IMR-90 (cell line): ENCODE data around the gene SFT2D2. TPM values are rescaled to one million over a fixed set of nuclear protein-coding genes. Genes with fewer than 3 reads are reported as not detected.

ENCODE experiments used
- ATAC-seq: fragments of 200-7000 bp; cut with Tn5 transposase; 2 replicates; pipeline ENCODE4 v1.9.1; 2020; ENCODE audit warnings: low read depth, mild to moderate bottlenecking, moderate library complexity
- BruUV-seq: library from RNA; stranded (reverse); fragments of 400-500 nt; replicated peaks from 2 replicates; lab custom pipeline; 2021; lab: Mats Ljungman, UMichigan
- CTCF ChIA-PET: fragments of 300-600 bp; formaldehyde crosslinking; extraction: SDS; loops from one replicate; lab custom pipeline; 2021; ENCODE audit warnings: antibody characterized with exemption; lab: Yijun Ruan, JAX
- POLR2A ChIA-PET: fragments of 300-600 bp; sonication (Branson Sonifier 250); formaldehyde crosslinking; loops from one replicate; lab custom pipeline; 2022; ENCODE audit warnings: antibody characterized with exemption; ENCODE audit not compliant: unreplicated experiment; lab: Charles Lee
- DNase-seq: peaks from one replicate; pipeline ENCODE4 v3.0.0; 2013
- H2AFZ ChIP-seq: replicated peaks from 2 replicates; pipeline ENCODE3; 2013; ENCODE audit warnings: low read length, mild to moderate bottlenecking; ENCODE audit not compliant: poor library complexity
- H2AK5ac ChIP-seq: 2 replicates; pipeline ENCODE4 v1.6.1; 2013; ENCODE audit warnings: low read depth, low read length, inconsistent platforms
- H2AK9ac ChIP-seq: replicated peaks from 2 replicates; pipeline ENCODE3; 2013; ENCODE audit warnings: mild to moderate bottlenecking, low read depth, low read length, moderate library complexity; ENCODE audit not compliant: poor library complexity
- H2BK120ac ChIP-seq: 2 replicates; pipeline ENCODE4 v1.6.1; 2013; ENCODE audit warnings: low read depth, low read length, inconsistent platforms
- H2BK15ac ChIP-seq: 3 replicates; pipeline ENCODE4 v1.6.1; 2013; ENCODE audit warnings: low read depth, low read length, inconsistent platforms
- H2BK20ac ChIP-seq: 2 replicates; pipeline ENCODE4 v1.6.1; 2013; ENCODE audit warnings: low read depth, mild to moderate bottlenecking, inconsistent platforms, low read length, moderate library complexity
- H2BK5ac ChIP-seq: 2 replicates; pipeline ENCODE4 v1.6.1; 2013; ENCODE audit warnings: mild to moderate bottlenecking, low read depth, low read length, inconsistent platforms; ENCODE audit not compliant: poor library complexity, severe bottlenecking
- H3K14ac ChIP-seq: replicated peaks from 2 replicates; pipeline ENCODE4 v1.6.1; 2013; ENCODE audit warnings: low read depth, low read length, inconsistent platforms
- H3K18ac ChIP-seq: 2 replicates; pipeline ENCODE4 v1.6.1; 2013; ENCODE audit warnings: low read depth, low read length, control low read depth
- H3K23ac ChIP-seq: 2 replicates; pipeline ENCODE4 v1.6.1; 2013; ENCODE audit warnings: low read depth, low read length, inconsistent platforms
- H3K27ac ChIP-seq: 2 replicates; pipeline ENCODE4 v1.5.1; 2013; ENCODE audit warnings: mild to moderate bottlenecking, control low read depth, low read length; ENCODE audit not compliant: insufficient read depth
- H3K27me3 ChIP-seq: 2 replicates; pipeline ENCODE4 v1.6.1; 2013; ENCODE audit warnings: low read length; ENCODE audit not compliant: control insufficient read depth, insufficient read depth
- H3K36me3 ChIP-seq: 2 replicates; pipeline ENCODE4 v1.6.1; 2013; ENCODE audit warnings: low read length, mixed read lengths; ENCODE audit not compliant: control insufficient read depth, insufficient read depth
- H3K4ac ChIP-seq: 2 replicates; pipeline ENCODE4 v1.6.1; 2013; ENCODE audit warnings: low read depth, low read length, inconsistent platforms
- H3K4me1 ChIP-seq: 2 replicates; pipeline ENCODE4 v1.6.1; 2013; ENCODE audit warnings: low read length, mixed read lengths; ENCODE audit not compliant: control insufficient read depth, insufficient read depth
- H3K4me2 ChIP-seq: 2 replicates; pipeline ENCODE4 v1.6.1; 2013; ENCODE audit warnings: low read depth, mild to moderate bottlenecking, control low read depth, low read length, moderate library complexity
- H3K4me3 ChIP-seq: 2 replicates; pipeline ENCODE4 v1.5.1; 2013; ENCODE audit warnings: low read depth, mild to moderate bottlenecking, control low read depth, low read length, moderate library complexity; ENCODE audit not compliant: insufficient read depth
- H3K56ac ChIP-seq: 2 replicates; pipeline ENCODE4 v1.6.1; 2013; ENCODE audit warnings: low read length, inconsistent platforms; ENCODE audit not compliant: insufficient read depth; ENCODE audit errors: extremely low read depth
- H3K79me1 ChIP-seq, 2 experiments: 2 replicates each; pipeline ENCODE4 v1.6.1; 2013; ENCODE audit warnings: low read length in 2 of 2, inconsistent platforms in 1 of 2, low read depth in 1 of 2
- H3K9ac ChIP-seq: 2 replicates; pipeline ENCODE4 v1.6.1; 2013; ENCODE audit warnings: low read depth, low read length, control low read depth
- H3K9me1 ChIP-seq: 2 replicates; pipeline ENCODE4 v1.6.1; 2013; ENCODE audit warnings: low read length, inconsistent platforms; ENCODE audit not compliant: insufficient read depth
- H3K9me3 ChIP-seq: 2 replicates; pipeline ENCODE4 v1.6.1; 2013; ENCODE audit warnings: low read length; ENCODE audit not compliant: control insufficient read depth, insufficient read depth
- H4K20me1 ChIP-seq: 2 replicates; pipeline ENCODE4 v1.6.1; 2013; ENCODE audit warnings: low read length, inconsistent platforms; ENCODE audit not compliant: insufficient read depth
- H4K5ac ChIP-seq: 2 replicates; pipeline ENCODE4 v1.6.1; 2013; ENCODE audit warnings: mild to moderate bottlenecking, low read depth, low read length, control low read depth
- H4K8ac ChIP-seq, 2 experiments: 2 replicates each; pipeline ENCODE4 v1.6.1; 2013; ENCODE audit warnings: low read depth in 2 of 2, low read length in 2 of 2, control low read depth in 1 of 2, inconsistent platforms in 1 of 2
- H4K91ac ChIP-seq: 2 replicates; pipeline ENCODE4 v1.6.1; 2013; ENCODE audit warnings: low read depth, low read length, inconsistent platforms; ENCODE audit not compliant: insufficient read depth
- ELK1 ChIP-seq: fragments of 150-350 bp; IDR thresholded peaks from 2 replicates; pipeline ENCODE4 v1.6.1; 2016; ENCODE audit warnings: low read depth, mild to moderate bottlenecking, low read length, moderate library complexity, borderline replicate concordance
- MAFK ChIP-seq: IDR thresholded peaks from 2 replicates; pipeline ENCODE4 v1.6.1; 2012; ENCODE audit warnings: low read depth, low read length, improper control_type of control experiment
- NFE2L2 ChIP-seq: fragments of 150-350 bp; IDR thresholded peaks from 2 replicates; pipeline ENCODE4 v1.6.1; 2016; ENCODE audit warnings: low read depth, mild to moderate bottlenecking, low read length
- SMC3 ChIP-seq: fragments of 150-350 bp; IDR thresholded peaks from 2 replicates; pipeline ENCODE4 v1.6.1; 2016; ENCODE audit warnings: low read depth, mild to moderate bottlenecking, antibody characterized with exemption, low read length, moderate library complexity
- USF2 ChIP-seq: fragments of 150-350 bp; IDR thresholded peaks from 2 replicates; pipeline ENCODE4 v1.6.1; 2017; ENCODE audit warnings: mild to moderate bottlenecking, antibody characterized with exemption, low read length, low read depth
- WGBS, 2 experiments: methylation state at CpG; one replicate each; pipeline versions ENCODE4 v1.1.5 to v1.1.7; 2013; ENCODE audit warnings: missing lambda C conversion rate in 2 of 2; ENCODE audit not compliant: insufficient read length in 1 of 2; ENCODE audit errors: extremely low coverage in 2 of 2; 5-methylcytosine and 5-hydroxymethylcytosine counted together
- dilution Hi-C: fragments of 300-500 bp; cut with HindIII; formaldehyde crosslinking; loops from one replicate; pipeline ENCODE4 v1.14.3; 2018; ENCODE audit warnings: low sequenced_read_pairs; ENCODE audit not compliant: unreplicated experiment
- in situ Hi-C: fragments of 300-500 bp; cut with MboI; formaldehyde crosslinking; loops from 3 replicates; pipeline ENCODE4 v1.14.3; 2019; ENCODE audit warnings: low sequenced_read_pairs, inconsistent platforms, mixed read lengths
- intact Hi-C: fragments of 100-400 bp; cut with micrococcal nuclease; formaldehyde crosslinking; loops from 2 replicates; pipeline ENCODE4 v1.10.0; 2022
- polyA plus RNA-seq, 3 experiments: library from polyadenylated mRNA; depleted of rRNA; stranded (reverse); fragments of >200 nt; gene quantifications; 2 replicates each; pipeline ENCODE4 v1.2.3, GENCODE V29; 2012; ENCODE audit warnings: low replicate concordance in 1 of 3
- total RNA-seq: library from RNA; depleted of rRNA; stranded (reverse); fragments of >200 nt; gene quantifications from 2 replicates; pipeline ENCODE4 v1.2.3, GENCODE V29; 2012

The SFT2D2 gene
- total and polyA plus RNA-seq, 2 of the 4 experiments (the other 2 are of a cell fraction): 11.1 to 37.6 TPM

- no peak overlapping the region for H3K23ac ChIP-seq
- H3K27ac ChIP-seq: no peak overlapping the region
- no peaks in the 10 kb centered on the region for H3K36me3 ChIP-seq
- ChIA-PET POLR2A (interaction anchor here (0.5 kb wide), 1 partner anchor 703 kb away, joined by 3 read pairs; no protein-coding TSS in a partner anchor), CTCF (interaction anchor here (0.5 kb wide), 1 partner anchor 280 kb away, joined by 3 read pairs; no protein-coding TSS in a partner anchor)
- H2BK120ac ChIP-seq: no peak overlapping the region
- dilution Hi-C loops (no loop called here), in situ Hi-C loops (no loop called here), intact Hi-C loops (no loop called here)
- H3K4me3 ChIP-seq: no peak overlapping the region
- H2AK9ac ChIP-seq: no peak overlapping the region
- H3K4me1 ChIP-seq: no peaks in the 10 kb centered on the region
- no peaks in the 10 kb centered on the region for H4K20me1 ChIP-seq
- peaks cover 3% of the 10 kb centered on the region; the same call in 1 of the 2 replicates for H3K9me3 ChIP-seq
- no peaks in the 10 kb centered on the region; the same call in 1 of the 2 replicates for H3K27me3 ChIP-seq
- H3K18ac ChIP-seq: no peak overlapping the region
- no peaks in the 10 kb centered on the region for H3K79me1 ChIP-seq
- ATAC-seq: no peak
- no peak overlapping the region for H4K5ac ChIP-seq
- H3K14ac ChIP-seq: no peak overlapping the region
- no CpG with 5 or more reads among the region's 4 CpGs for WGBS, 2 experiments
- no peak overlapping the region for H2BK5ac ChIP-seq
- no peak overlapping the region for H3K4ac ChIP-seq
- no peaks in the 10 kb centered on the region for H3K9me1 ChIP-seq
- H4K8ac ChIP-seq: no peak overlapping the region
- no peak overlapping the region for H3K9ac ChIP-seq
- no peak overlapping the region for H3K56ac ChIP-seq
- no peak overlapping the region for H2AFZ ChIP-seq
- no peak overlapping the region for H2BK15ac ChIP-seq
- H2BK20ac ChIP-seq: no peak overlapping the region
- TF ChIP-seq ELK1: no peak
- no peak for TF ChIP-seq NFE2L2
- TF ChIP-seq MAFK: no peak
- TF ChIP-seq SMC3: no peak
- no peak for TF ChIP-seq USF2
- H2AK5ac ChIP-seq: no peak overlapping the region
- BruUV-seq: no TSS peak
- H4K91ac ChIP-seq: no peak overlapping the region
- H3K4me2 ChIP-seq: no peak overlapping the region
- DNase-seq: no peak
Observed at GRCh38 chr1:168217664-168218063, 8.1 kb upstream of the SFT2D2 start.
